Ishikawa (cell line): ENCODE measurements around the gene DUSP14.

Source experiments
- CREB1 ChIP-seq: IDR thresholded peaks from 2 replicates; pipeline ENCODE4 v1.6.1; 2012; ENCODE audit warnings: low read depth
- NFIC ChIP-seq: IDR thresholded peaks from 2 replicates; pipeline ENCODE4 v1.6.1; 2012
- RAD21 ChIP-seq: IDR thresholded peaks from 2 replicates; pipeline ENCODE4 v1.6.1; 2012; ENCODE audit warnings: low read depth
- TAF1 ChIP-seq: IDR thresholded peaks from 2 replicates; pipeline ENCODE4 v1.6.1; 2012; ENCODE audit warnings: low read depth, mild to moderate bottlenecking
- TEAD4 ChIP-seq: IDR thresholded peaks from 2 replicates; pipeline ENCODE4 v1.6.1; 2012
- YY1 ChIP-seq: IDR thresholded peaks from 2 replicates; pipeline ENCODE4 v1.6.1; 2012; ENCODE audit warnings: low read depth

- TF ChIP-seq YY1, result no peak
- TF ChIP-seq CREB1, result no peak
- TF ChIP-seq TEAD4, result no peak
- TF ChIP-seq RAD21, result no peak
- TF ChIP-seq TAF1, result no peak
- TF ChIP-seq NFIC, result no peak
Measured at GRCh38 chr17:37507111-37507510, 17.4 kb downstream of the DUSP14 start.
